ENCODE data around the gene FOXP1. TPM values are rescaled to one million over a fixed set of nuclear protein-coding genes. Genes with fewer than 3 reads are reported as not detected.

FOXP1 gene
- total and polyA plus RNA-seq, 2 donors (not counting 1 experiment from before 2014, with no cell fraction given): 91.1 to 508 TPM

- H3K9ac ChIP-seq (ENCODE audit: low read length): no peak overlapping the region
- peak overlapping the region in 1 of 2 donors; percentile 24 for H3K27ac ChIP-seq (ENCODE audit: low read length in 2 of 2)
- H3K4me3 Mint-ChIP-seq: no peak overlapping the region
- H3K9me3 ChIP-seq (ENCODE audit: control extremely low read depth in 1 of 3, control insufficient read depth in 2 of 3, insufficient read depth in 1 of 3, low read length in 2 of 3): no peaks in the 10 kb centered on the region
- no peak for ATAC-seq (ENCODE audit: low read depth)
- DNase-seq: no peak
- no peaks in the 10 kb centered on the region for H3K27me3 ChIP-seq (replicated peaks in 1 of 4; ENCODE audit: control extremely low read depth in 1 of 4, control insufficient read depth in 3 of 4, insufficient read depth in 4 of 4, low read length in 3 of 4)
- no peak overlapping the region for H3K27ac Mint-ChIP-seq
- H3K79me2 ChIP-seq (ENCODE audit: control insufficient read depth, insufficient read depth, low read length): peaks cover 69% of the 10 kb centered on the region
- H3K36me3 ChIP-seq (replicated peaks in 1 of 2; ENCODE audit: control extremely low read depth in 1 of 2, control insufficient read depth in 1 of 2, extremely low read depth in 1 of 2, insufficient read depth in 2 of 2, low read length in 1 of 2): peaks cover 11 to 31% of the 10 kb centered on the region in 2 experiments
- no CpG with 5 or more reads among the region's 6 CpGs for WGBS (ENCODE audit: insufficient coverage)
- TF ChIP-seq, protein P1, sequence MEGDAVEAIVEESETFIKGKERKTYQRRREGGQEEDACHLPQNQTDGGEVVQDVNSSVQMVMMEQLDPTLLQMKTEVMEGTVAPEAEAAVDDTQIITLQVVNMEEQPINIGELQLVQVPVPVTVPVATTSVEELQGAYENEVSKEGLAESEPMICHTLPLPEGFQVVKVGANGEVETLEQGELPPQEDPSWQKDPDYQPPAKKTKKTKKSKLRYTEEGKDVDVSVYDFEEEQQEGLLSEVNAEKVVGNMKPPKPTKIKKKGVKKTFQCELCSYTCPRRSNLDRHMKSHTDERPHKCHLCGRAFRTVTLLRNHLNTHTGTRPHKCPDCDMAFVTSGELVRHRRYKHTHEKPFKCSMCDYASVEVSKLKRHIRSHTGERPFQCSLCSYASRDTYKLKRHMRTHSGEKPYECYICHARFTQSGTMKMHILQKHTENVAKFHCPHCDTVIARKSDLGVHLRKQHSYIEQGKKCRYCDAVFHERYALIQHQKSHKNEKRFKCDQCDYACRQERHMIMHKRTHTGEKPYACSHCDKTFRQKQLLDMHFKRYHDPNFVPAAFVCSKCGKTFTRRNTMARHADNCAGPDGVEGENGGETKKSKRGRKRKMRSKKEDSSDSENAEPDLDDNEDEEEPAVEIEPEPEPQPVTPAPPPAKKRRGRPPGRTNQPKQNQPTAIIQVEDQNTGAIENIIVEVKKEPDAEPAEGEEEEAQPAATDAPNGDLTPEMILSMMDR (IDR thresholded peaks at IDR 0.05): no peak
- no peak for TF ChIP-seq EZH2 (IDR thresholded peaks at IDR 0.05; ENCODE audit: borderline replicate concordance, insufficient read depth, low read depth, low read length, poor library complexity, severe bottlenecking)
- H3K4me3 ChIP-seq (ENCODE audit: control extremely low read depth in 1 of 5, extremely low read depth in 1 of 5, insufficient read depth in 1 of 5, low read depth in 2 of 5, low read length in 4 of 5): no peak overlapping the region
- ChIA-PET POLR2A (no interaction called here), CTCF (no interaction called here)
- H3K4me1 Mint-ChIP-seq: peaks cover 13% of the 10 kb centered on the region
- no peak overlapping the region for H2AFZ ChIP-seq (ENCODE audit: insufficient read depth, low read depth, low read length, poor library complexity, severe bottlenecking)
- H3K4me2 ChIP-seq (replicated peaks; ENCODE audit: low read depth, low read length, poor library complexity, severe bottlenecking): no peak overlapping the region
- H3K9me3 Mint-ChIP-seq (ENCODE audit: insufficient read depth): no peaks in the 10 kb centered on the region
- no peaks in the 10 kb centered on the region for H3K4me1 ChIP-seq (ENCODE audit: control insufficient read depth in 2 of 2, insufficient read depth in 2 of 2, low read length in 2 of 2)
- intact Hi-C loops (cut with micrococcal nuclease): no loop called here
- peaks cover 15% of the 10 kb centered on the region for H4K20me1 ChIP-seq (ENCODE audit: control insufficient read depth, insufficient read depth, low read length, poor library complexity, severe bottlenecking)
- H3K27me3 Mint-ChIP-seq: no peaks in the 10 kb centered on the region
Measured at GRCh38 chr3:71168121-71168721, 415.3 kb downstream of the FOXP1 start.

DNA sequence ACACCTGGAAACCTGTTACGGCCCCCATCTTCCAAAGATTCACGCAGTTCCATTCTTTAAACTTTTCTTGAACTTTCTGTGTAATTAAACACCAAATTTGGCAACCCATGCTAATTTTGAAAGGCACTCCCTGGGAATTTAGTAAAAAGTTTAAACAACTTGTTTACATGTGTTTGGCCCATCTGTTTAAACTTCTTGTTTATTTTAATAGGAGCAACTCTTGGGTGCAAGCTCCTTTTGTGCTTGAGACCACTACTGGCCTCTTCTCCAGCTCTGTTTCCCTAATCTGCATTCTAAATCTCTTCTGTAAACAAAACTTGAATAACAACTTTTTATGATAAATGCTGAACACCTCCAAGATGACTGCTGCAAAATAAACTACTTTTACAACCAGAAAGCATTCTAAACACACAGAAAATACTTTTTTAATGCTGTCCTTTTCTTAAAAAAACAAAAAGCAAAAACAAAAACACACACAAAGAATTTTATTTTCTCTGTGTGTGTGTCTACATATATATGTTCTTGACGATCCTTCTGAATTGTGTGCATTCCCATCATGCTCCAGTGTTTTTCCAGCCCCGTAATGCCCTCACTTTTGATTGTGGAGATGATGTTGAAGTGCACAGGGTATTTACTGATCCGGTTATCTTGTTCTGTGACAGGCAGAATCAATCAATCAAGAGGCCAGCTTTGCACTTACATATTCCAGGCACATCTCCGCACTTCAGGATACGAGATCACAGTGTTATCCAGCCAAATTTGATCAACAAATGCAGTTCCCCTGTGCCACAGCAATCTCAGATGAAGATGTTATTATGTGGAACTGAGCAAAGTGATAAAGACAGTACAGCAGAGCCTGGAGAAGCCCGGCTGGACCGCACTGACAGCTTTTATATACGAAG lies 416.9 kb downstream of the FOXP1 start:
- Mint-ChIP-seq H3K4me1 (peaks cover 24% of the 10 kb centered on the region), H3K9me3 (ENCODE audit: insufficient read depth) (no peaks in the 10 kb centered on the region), H3K27ac (no peak overlapping the region), H3K27me3 (no peaks in the 10 kb centered on the region), H3K4me3 (no peak overlapping the region)
- peaks cover 73% of the 10 kb centered on the region for H3K79me2 ChIP-seq (ENCODE audit: control insufficient read depth, insufficient read depth, low read length)
- no peak for TF ChIP-seq EZH2 (IDR thresholded peaks at IDR 0.05; ENCODE audit: borderline replicate concordance, insufficient read depth, low read depth, low read length, poor library complexity, severe bottlenecking)
- TF ChIP-seq, protein P1 (IDR thresholded peaks at IDR 0.05): no peak
- ATAC-seq (ENCODE audit: low read depth) (no peak), DNase-seq (no peak)
- H2AFZ ChIP-seq (ENCODE audit: insufficient read depth, low read depth, low read length, poor library complexity, severe bottlenecking): no peak overlapping the region
- H3K4me1 ChIP-seq (ENCODE audit: control insufficient read depth in 2 of 2, insufficient read depth in 2 of 2, low read length in 2 of 2): peaks cover 0 to 4% of the 10 kb centered on the region in 2 donors
- H3K27me3 ChIP-seq (replicated peaks in 1 of 4; ENCODE audit: control extremely low read depth in 1 of 4, control insufficient read depth in 3 of 4, insufficient read depth in 4 of 4, low read length in 3 of 4): no peaks in the 10 kb centered on the region
- CTCF ChIA-PET: no interaction called here
- WGBS (ENCODE audit: insufficient coverage): 100% methylated on average over 6 of the region's 10 CpGs
- no peak overlapping the region for H3K4me3 ChIP-seq (ENCODE audit: control extremely low read depth in 1 of 5, extremely low read depth in 1 of 5, insufficient read depth in 1 of 5, low read depth in 2 of 5, low read length in 4 of 5)
- peaks cover 5% of the 10 kb centered on the region for H4K20me1 ChIP-seq (ENCODE audit: control insufficient read depth, insufficient read depth, low read length, poor library complexity, severe bottlenecking)
- no peaks in the 10 kb centered on the region for H3K9me3 ChIP-seq (ENCODE audit: control extremely low read depth in 1 of 3, control insufficient read depth in 2 of 3, insufficient read depth in 1 of 3, low read length in 2 of 3)
- POLR2A ChIA-PET: interaction anchor here (0.6 kb wide), 1 partner anchor 60 kb away, joined by 3 read pairs; no protein-coding TSS in a partner anchor
- no peak overlapping the region for H3K9ac ChIP-seq (ENCODE audit: low read length)
- H3K4me2 ChIP-seq (replicated peaks; ENCODE audit: low read depth, low read length, poor library complexity, severe bottlenecking): no peak overlapping the region
- intact Hi-C loops (cut with micrococcal nuclease): no loop called here
- peaks cover 11 to 32% of the 10 kb centered on the region in 2 experiments for H3K36me3 ChIP-seq (replicated peaks in 1 of 2; ENCODE audit: control extremely low read depth in 1 of 2, control insufficient read depth in 1 of 2, extremely low read depth in 1 of 2, insufficient read depth in 2 of 2, low read length in 1 of 2)
- H3K27ac ChIP-seq (ENCODE audit: low read length in 2 of 2): peak overlapping the region in 1 of 2 donors; percentile 0

Measured in B cell (primary cell).